Neuronal stem cell (in vitro differentiated cells): ENCODE results near the gene JMJD8.

Source experiments
- DNase-seq: peaks from one replicate; pipeline ENCODE4 v3.0.0-alpha.2; 2013; ENCODE audit warnings: low spot score
- H2AFZ ChIP-seq: one replicate; pipeline ENCODE4 v1.6.1; 2013; ENCODE audit warnings: mild to moderate bottlenecking, low read length, inconsistent platforms
- H2AK5ac ChIP-seq: 2 replicates; pipeline ENCODE4 v1.6.1; 2013; ENCODE audit warnings: low read depth, mild to moderate bottlenecking, inconsistent platforms, low read length, moderate library complexity, mixed read lengths
- H2BK120ac ChIP-seq: 2 replicates; pipeline ENCODE4 v1.6.1; 2013; ENCODE audit warnings: low read depth, mild to moderate bottlenecking, inconsistent platforms, low read length, moderate library complexity, mixed read lengths
- H2BK12ac ChIP-seq: one replicate; pipeline ENCODE4 v1.6.1; 2013; ENCODE audit warnings: low read length, inconsistent platforms
- H2BK15ac ChIP-seq: 2 replicates; pipeline ENCODE4 v1.6.1; 2013; ENCODE audit warnings: mild to moderate bottlenecking, low read length, inconsistent platforms, mixed read lengths
- H2BK5ac ChIP-seq: one replicate; pipeline ENCODE4 v1.6.1; 2013; ENCODE audit warnings: inconsistent platforms, mild to moderate bottlenecking, low read length, moderate library complexity
- H3K14ac ChIP-seq: one replicate; pipeline ENCODE4 v1.6.1; 2013; ENCODE audit warnings: low read length, inconsistent platforms
- H3K18ac ChIP-seq: 2 replicates; pipeline ENCODE4 v1.6.1; 2013; ENCODE audit warnings: low read length, inconsistent platforms
- H3K23ac ChIP-seq: 2 replicates; pipeline ENCODE4 v1.6.1; 2013; ENCODE audit warnings: low read depth, mild to moderate bottlenecking, mixed read lengths, low read length, inconsistent platforms; ENCODE audit not compliant: poor library complexity
- H3K27ac ChIP-seq: replicated peaks from 3 replicates; pipeline ENCODE4 v1.5.1; 2013; ENCODE audit warnings: low read length, inconsistent platforms
- H3K27me3 ChIP-seq, 3 experiments: 2 replicates each; pipeline ENCODE4 v1.6.1; 2013; ENCODE audit warnings: low read length in 3 of 3, mild to moderate bottlenecking in 2 of 3, inconsistent platforms in 1 of 3, low read depth in 1 of 3, mixed read lengths in 1 of 3, moderate library complexity in 1 of 3; ENCODE audit not compliant: control insufficient read depth in 3 of 3, insufficient read depth in 3 of 3
- H3K36me3 ChIP-seq, 2 donors: replicated peaks in 1 of 2; 2 replicates each; pipeline ENCODE4 v1.6.1; 2013; ENCODE audit warnings: low read length in 2 of 2; ENCODE audit not compliant: control insufficient read depth in 2 of 2, insufficient read depth in 2 of 2
- H3K4ac ChIP-seq: 2 replicates; pipeline ENCODE4 v1.6.1; 2013; ENCODE audit warnings: inconsistent platforms, mild to moderate bottlenecking, low read length, moderate library complexity
- H3K4me1 ChIP-seq, 2 donors: 1 replicate in 1 of 2; 2 replicates in 1 of 2; pipeline ENCODE4 v1.6.1; 2013; ENCODE audit warnings: low read length in 2 of 2, low read depth in 1 of 2; ENCODE audit not compliant: control insufficient read depth in 2 of 2, insufficient read depth in 1 of 2
- H3K4me2 ChIP-seq: one replicate; pipeline ENCODE4 v1.6.1; 2013; ENCODE audit warnings: mild to moderate bottlenecking, low read length, inconsistent platforms; ENCODE audit not compliant: insufficient read depth, poor library complexity, severe bottlenecking
- H3K4me3 ChIP-seq, 2 donors: 2 replicates each; pipeline ENCODE4 v1.5.1; 2013; ENCODE audit warnings: low read length in 2 of 2, mild to moderate bottlenecking in 2 of 2, inconsistent platforms in 1 of 2, moderate library complexity in 1 of 2
- H3K79me1 ChIP-seq: one replicate; pipeline ENCODE4 v1.6.1; 2013; ENCODE audit warnings: low read depth, mild to moderate bottlenecking, inconsistent platforms, low read length, moderate library complexity
- H3K9ac ChIP-seq: one replicate; pipeline ENCODE4 v1.6.1; 2013; ENCODE audit warnings: mild to moderate bottlenecking, low read depth, low read length, inconsistent platforms; ENCODE audit not compliant: poor library complexity
- H3K9me3 ChIP-seq, 2 donors: replicated peaks in 1 of 2; 2 replicates each; pipeline versions ENCODE3 to v1.6.1; 2013; ENCODE audit warnings: low read length in 2 of 2, mild to moderate bottlenecking in 2 of 2, inconsistent platforms in 1 of 2, low read depth in 1 of 2, mixed read lengths in 1 of 2, moderate library complexity in 1 of 2; ENCODE audit not compliant: control insufficient read depth in 2 of 2, insufficient read depth in 1 of 2
- H4K8ac ChIP-seq: one replicate; pipeline ENCODE4 v1.6.1; 2013; ENCODE audit warnings: low read depth, mild to moderate bottlenecking, inconsistent platforms, low read length, moderate library complexity
- H4K91ac ChIP-seq: one replicate; pipeline ENCODE4 v1.6.1; 2013; ENCODE audit warnings: low read length, low read depth, mild to moderate bottlenecking, inconsistent platforms; ENCODE audit not compliant: poor library complexity
- WGBS, 2 donors: extraction: QIAGEN DNeasy Blood & Tissue Kit; methylation state at CpG; one replicate each; pipeline ENCODE4 v1.1.7; 2013; ENCODE audit warnings: missing lambda C conversion rate in 2 of 2, mixed read lengths in 1 of 2; ENCODE audit not compliant: insufficient read length in 2 of 2, insufficient replicate concordance in 1 of 2; ENCODE audit errors: extremely low coverage in 2 of 2; 5-methylcytosine and 5-hydroxymethylcytosine counted together

The JMJD8 gene

DNA sequence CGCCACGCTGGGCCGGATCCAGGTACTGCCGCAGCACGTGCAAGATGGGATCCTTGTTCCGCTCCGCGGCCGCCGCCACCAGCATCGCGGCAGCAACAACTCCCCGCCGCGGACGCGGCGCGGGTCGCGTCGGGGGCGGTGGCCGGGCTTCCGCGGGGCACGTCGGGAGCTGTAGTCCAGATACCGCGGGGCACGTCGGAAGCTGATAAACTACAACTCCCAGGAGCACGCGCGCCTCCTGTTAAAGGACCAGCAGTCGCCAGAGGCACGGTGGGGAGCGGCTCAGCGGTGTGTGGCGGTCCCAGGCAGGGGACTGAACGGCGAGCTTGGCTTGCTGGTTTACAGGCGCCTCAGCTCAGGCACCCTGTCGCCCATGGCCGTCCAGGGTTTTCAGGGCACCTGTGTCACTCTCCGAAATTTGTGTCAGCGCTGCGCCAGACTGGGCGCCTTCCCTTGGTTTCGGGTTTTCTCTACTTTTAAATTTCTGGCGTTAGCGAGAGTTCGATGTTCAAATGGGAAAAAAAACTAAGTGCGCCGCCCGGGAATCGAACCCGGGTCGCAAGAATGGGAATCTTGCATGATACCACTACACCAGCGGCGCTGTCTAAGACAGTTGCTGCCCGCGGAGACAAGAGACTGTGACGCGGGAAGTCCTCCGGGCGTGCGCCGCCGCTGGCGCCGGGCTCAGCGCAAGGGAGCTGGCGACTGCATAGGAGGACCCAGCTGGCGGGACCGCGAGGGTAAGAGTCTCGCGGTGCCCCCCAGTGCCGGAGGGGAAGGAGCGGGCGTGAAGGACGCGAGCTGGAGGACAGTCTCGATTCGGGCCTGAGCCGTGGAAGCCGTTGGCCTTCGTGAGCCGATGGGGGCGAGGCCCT, 47.7 kb downstream of the JMJD8 start, which contains the start of gene METTL26:
Gene METTL26 (minus strand): TSS at position 100 of the 875 bp plus-strand sequence. CDS start 15 bp downstream, at position 85.
- peaks cover 17 to 28% of the 10 kb centered on the region in 2 donors for H3K4me1 ChIP-seq
- H3K79me1 ChIP-seq = peaks cover 19% of the 10 kb centered on the region
- H2BK120ac ChIP-seq = peak within 1 kb of the TSS; percentile 87
- H3K4ac ChIP-seq = no peak within 1 kb of the TSS
- H2AFZ ChIP-seq = peak within 1 kb of the TSS; percentile 100
- peak within 1 kb of the TSS; percentile 97 for H3K9ac ChIP-seq
- H4K91ac ChIP-seq = no peak within 1 kb of the TSS
- H3K27ac ChIP-seq = peak within 1 kb of the TSS; percentile 77
- peak within 1 kb of the TSS; percentile 92 for H2BK15ac ChIP-seq
- H4K8ac ChIP-seq = peak within 1 kb of the TSS; percentile 96
- peak within 1 kb of the TSS; percentile 99 for H3K23ac ChIP-seq
- peak within 1 kb of the TSS; percentile 92 for H2AK5ac ChIP-seq
- H3K9me3 ChIP-seq = no peaks in the 10 kb centered on the region
- peak within 1 kb of the TSS; percentile 95 for H2BK5ac ChIP-seq
- no CpG with 5 or more reads among the region's 91 CpGs for WGBS, 2 donors
- peak within 1 kb of the TSS; percentile 100 for H3K18ac ChIP-seq
- peak within 1 kb of the TSS; percentile 99 for H3K14ac ChIP-seq
- peak; percentile 94 for DNase-seq
- H2BK12ac ChIP-seq = peak within 1 kb of the TSS; percentile 63
- H3K4me3 ChIP-seq = peak within 1 kb of the TSS; percentile 99 to 100
- peaks cover 12 to 25% of the 10 kb centered on the region in 2 donors for H3K36me3 ChIP-seq
- peaks cover 0 to 1% (median 0%) of the 10 kb centered on the region in 3 experiments for H3K27me3 ChIP-seq
- peak within 1 kb of the TSS; percentile 88 for H3K4me2 ChIP-seq

DNA sequence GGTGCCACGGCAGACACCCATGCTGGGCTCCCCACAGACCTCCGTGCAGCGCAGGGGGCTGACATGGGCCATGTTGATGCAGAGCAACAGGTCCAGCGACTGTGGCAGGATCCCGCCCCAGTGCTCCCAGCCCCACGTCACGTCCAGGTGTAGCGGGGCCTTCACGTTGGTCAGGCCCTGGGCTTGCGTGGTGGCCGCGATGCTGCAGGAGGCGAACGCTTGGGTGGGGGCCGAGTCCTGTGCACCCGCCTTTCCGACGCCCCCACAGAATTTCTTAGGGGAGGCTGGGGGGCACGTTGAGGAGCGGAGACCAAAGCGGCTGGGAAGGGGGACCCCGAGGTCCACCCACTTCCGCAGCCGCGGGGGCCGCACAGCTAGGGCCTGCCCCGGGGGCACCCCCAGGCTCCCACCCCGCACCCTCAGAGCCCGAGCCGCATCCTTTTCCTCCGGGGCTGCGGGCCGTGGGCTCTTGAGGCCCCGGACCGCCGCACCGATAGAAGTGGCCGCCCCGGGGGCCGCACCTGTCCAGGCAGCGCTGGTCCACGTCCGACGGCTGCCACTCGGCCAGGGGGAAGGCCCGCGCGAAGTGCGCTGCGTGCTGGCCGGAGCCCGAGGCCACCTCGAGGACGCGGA, 48.4 kb downstream of the JMJD8 start:
- Histone ChIP-seq H3K79me1 (peaks cover 19% of the 10 kb centered on the region), H2AK5ac (peak overlapping the region; percentile 92), H4K91ac (no peak overlapping the region), H2BK12ac (peak overlapping the region; percentile 63), H3K9me3 (no peaks in the 10 kb centered on the region), H2BK15ac (peak overlapping the region; percentile 92), H2BK5ac (peak overlapping the region; percentile 95), H2AFZ (peak overlapping the region; percentile 72), H2BK120ac (peak overlapping the region; percentile 87), H3K14ac (peak overlapping the region; percentile 89), H3K4me3 (peak overlapping the region; percentile 99 to 100), H3K4me2 (peak overlapping the region; percentile 88), H3K4me1 (peaks cover 20 to 34% of the 10 kb centered on the region in 2 donors), H3K23ac (peak overlapping the region; percentile 99), H3K4ac (no peak overlapping the region), H3K9ac (peak overlapping the region; percentile 97), H3K18ac (peak overlapping the region; percentile 96), H4K8ac (peak overlapping the region; percentile 96), H3K27ac (peak overlapping the region; percentile 49), H3K27me3 (peaks cover 0 to 1% (median 0%) of the 10 kb centered on the region in 3 experiments), H3K36me3 (peaks cover 12 to 25% of the 10 kb centered on the region in 2 donors)
- WGBS, 2 donors = no CpG with 5 or more reads among the region's 55 CpGs
- DNase-seq = no peak

DNA sequence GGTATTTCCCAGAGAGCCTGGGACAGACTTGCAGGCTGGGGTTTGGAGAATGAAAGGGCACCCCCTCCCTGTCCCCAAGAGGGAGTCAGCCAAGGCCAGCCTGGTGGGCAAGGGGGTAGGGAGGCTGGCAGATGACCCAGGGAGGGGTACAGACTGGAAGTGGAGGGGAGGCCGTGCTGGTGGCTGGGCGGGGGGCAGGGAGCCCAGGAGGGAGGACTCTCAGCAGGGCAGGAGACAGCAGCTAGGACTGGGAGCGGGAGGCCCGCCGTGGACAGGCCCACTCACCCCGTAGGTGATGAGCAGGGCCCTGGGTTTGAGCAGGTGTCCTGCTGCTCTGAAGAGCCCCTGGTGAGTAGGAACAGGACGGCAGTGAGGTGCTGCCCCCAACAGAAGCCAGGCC, 49.1 kb downstream of the JMJD8 start:
- Histone ChIP-seq H3K27me3 (peaks cover 0 to 1% (median 0%) of the 10 kb centered on the region in 3 experiments), H3K27ac (no peak overlapping the region), H3K14ac (no peak overlapping the region), H2BK12ac (no peak overlapping the region), H2AFZ (no peak overlapping the region), H2BK15ac (no peak overlapping the region), H3K4ac (no peak overlapping the region), H3K36me3 (peaks cover 12 to 25% of the 10 kb centered on the region in 2 donors), H3K79me1 (peaks cover 19% of the 10 kb centered on the region), H3K4me2 (no peak overlapping the region), H2AK5ac (peak overlapping the region; percentile 92), H3K23ac (peak overlapping the region; percentile 73), H3K9me3 (no peaks in the 10 kb centered on the region), H2BK120ac (no peak overlapping the region), H4K8ac (no peak overlapping the region), H3K18ac (no peak overlapping the region), H4K91ac (no peak overlapping the region), H3K4me3 (peak overlapping the region in 1 of 2 donors; percentile 99), H2BK5ac (peak overlapping the region; percentile 95), H3K4me1 (peaks cover 25 to 36% of the 10 kb centered on the region in 2 donors), H3K9ac (no peak overlapping the region)
- DNase-seq = no peak
- no CpG with 5 or more reads among the region's 7 CpGs for WGBS, 2 donors
